Measurements from ENCODE around the gene APOA4. TPM values are rescaled to one million over a fixed set of nuclear protein-coding genes. Genes with fewer than 3 reads are reported as not detected.
"Not testable (repeated sequence)": the region's sequence is repeated elsewhere in the genome, so short reads cannot be mapped to it uniquely, and the experiment has no call there.

APOA4 gene
- total RNA-seq, 1 donor from 2014 or later, result 102 TPM

DNA sequence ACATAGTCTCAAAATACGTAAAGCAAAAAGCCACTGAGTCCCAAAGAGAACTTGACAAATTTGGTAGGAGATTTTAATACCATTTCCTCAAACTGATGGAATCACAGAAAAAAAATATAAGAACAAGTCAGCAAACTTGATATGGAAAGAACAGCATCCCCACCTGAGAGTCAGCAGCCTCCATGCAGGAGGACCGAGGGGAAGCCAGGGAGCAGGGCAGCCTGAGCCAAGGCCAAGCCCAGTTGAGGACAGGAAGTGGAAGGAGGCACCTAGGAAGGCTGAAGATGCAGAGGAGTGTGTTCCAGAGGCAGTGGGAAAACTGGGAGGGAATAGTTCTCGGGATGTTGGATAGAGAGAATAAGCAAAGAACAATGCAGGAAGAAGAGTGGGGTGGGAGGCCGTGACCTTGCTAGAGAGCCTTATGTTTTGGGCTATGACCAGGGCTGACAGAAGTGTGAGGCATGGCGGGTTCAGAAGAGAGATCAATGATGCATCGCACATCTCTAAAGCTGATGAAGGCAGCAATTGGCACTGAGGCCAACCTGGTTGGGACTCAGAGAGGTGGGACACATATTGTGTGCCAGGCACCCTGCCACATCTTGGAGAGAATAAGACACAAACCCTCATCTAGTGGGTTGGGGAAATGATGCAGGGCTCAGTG, 15.4 kb downstream of the APOA4 start:
- DNase-seq (ENCODE audit: low spot score) (no peak), ATAC-seq (no peak)

DNA sequence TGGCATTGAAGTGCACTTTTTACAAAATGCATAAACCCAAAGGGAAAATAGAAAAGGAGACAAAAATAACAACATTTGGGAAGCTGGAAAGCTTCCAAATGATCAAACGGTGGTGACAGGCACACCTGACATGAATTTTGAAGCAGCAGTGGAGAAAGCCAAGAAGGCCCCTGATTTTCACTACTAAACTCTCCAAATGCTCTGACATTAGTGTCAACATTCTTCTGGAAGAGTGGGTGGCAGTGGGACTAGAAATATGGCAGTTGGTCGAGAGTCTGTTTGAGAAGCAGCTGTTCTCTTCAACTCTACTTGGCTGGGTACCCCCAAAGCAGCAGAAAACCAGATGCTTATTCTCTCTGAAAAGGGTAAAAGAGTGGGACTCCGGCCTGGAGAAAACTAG, 19.1 kb downstream of the APOA4 start:
- DNase-seq (ENCODE audit: low spot score) (no peak), ATAC-seq (no peak)

DNA sequence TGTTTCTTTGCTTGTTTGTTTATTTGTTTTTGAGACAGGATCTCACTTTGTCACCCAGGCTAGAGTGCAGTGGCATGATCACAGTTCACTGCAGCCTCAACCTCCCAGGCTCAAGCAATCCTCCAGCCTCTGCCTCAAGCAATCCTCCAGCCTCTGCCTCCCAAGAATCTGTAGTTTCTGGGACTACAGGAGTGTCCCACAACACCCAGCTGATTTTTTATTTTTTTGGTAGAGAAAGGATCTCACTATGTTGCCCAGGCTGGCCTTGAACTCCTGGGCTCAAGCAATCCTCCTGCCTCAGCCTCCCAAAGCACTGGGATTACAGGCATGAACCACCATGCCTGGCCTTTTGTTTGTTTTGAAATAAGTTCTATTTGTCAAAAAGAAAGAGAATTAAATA, 21.4 kb downstream of the APOA4 start:
- DNase-seq (ENCODE audit: low spot score); ATAC-seq: not testable (repeated sequence)

DNA sequence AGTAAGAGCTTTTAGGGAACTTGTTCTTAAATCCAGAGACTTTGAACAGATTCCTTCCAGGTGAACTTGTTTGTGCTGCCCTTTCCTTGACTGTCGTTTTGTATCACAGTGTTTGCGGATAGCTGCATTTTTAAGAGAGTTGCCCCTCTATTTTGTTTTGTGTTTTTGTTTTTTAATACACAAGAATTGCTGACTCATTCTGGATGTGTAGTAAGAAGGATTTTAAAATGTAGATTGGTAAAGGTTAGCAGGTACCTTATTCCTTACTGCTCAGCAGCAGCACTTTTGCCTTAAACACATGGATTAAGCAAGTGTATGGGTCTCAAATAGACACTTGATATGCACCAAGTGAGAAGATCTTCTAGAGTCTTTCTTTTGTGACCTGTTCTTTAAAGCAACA, 22.5 kb downstream of the APOA4 start:
- ATAC-seq, result no peak
- no peak for DNase-seq (ENCODE audit: low spot score)

DNA sequence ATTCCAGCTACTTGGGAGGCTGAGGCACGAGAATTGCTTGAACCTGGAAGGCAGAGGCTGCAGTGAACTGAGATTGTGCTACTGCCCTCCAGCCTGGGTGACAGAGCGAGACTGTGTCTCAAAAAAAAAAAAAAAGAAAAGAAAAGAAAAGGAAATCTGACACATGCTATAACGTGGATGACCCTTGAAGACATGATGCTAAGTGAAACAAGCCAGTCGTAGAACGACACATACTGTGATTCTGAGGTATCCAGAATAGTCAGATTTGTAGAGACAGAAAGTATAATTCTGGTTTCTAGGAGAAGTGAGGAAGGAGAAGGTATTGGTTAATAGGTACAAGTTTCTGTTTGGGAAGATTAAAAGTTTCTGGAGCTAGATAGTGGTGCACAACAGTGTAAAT, 24.7 kb downstream of the APOA4 start:
- DNase-seq (ENCODE audit: low spot score), result no peak
- no peak for ATAC-seq

DNA sequence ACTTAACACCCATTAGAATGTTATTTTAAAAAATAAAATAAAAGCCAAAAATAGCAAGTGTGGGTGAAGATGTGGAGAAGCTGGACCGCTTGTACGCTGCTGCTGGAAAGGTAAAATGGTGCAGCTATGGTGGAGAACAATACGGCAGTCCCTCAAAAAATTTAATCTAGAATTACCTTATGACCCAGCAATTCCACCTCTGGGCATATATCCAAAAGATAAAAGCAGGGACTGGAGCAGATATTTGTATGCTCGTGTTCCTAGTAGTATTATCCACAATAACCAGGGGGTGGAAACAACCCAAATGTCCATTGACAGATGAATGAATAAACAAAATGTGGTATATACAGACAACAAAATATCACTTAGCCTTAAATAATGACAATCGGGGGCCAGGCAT, 25.3 kb downstream of the APOA4 start:
- ATAC-seq (peak; percentile 76), DNase-seq (ENCODE audit: low spot score) (no peak)

DNA sequence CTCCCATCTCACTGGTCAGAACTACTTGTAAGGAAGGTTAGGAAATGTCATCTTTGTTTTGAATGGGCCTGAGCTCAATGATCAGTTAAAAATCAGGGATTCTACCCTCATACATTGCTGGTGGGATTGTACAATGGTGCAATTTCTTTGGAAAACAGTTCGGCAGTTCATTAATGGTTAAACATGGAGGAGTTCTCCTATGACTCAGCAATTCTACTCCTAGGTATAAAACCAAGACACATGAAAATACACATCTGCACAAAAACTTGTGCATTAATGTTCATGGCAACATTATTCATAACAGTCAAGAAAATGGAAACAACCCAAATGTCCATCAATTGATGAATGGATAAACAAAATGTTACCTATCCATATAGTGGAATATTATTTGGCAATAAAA, 26.6 kb downstream of the APOA4 start:
- ATAC-seq (no peak), DNase-seq (ENCODE audit: low spot score) (no peak)

DNA sequence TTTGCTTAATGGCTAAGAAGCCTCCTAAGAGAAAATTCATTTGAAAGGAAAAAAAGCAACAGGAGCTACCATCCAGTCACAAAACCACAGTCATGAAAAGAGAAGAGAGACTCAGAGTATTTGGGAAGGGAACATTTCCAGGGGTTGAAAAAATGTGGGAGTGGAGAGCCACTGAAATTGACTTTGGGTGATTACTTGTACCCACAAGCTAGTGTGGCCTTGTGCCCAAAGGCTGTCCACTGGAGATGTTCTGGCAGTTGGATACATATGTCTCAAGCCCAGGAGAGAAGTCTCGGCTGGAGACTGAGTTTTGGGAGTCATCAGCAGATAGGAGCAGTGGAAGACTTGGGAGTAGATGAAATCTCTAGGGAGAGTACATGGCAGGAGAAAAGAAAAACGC, 28.3 kb downstream of the APOA4 start:
- ATAC-seq (no peak), DNase-seq (ENCODE audit: low spot score) (no peak)

DNA sequence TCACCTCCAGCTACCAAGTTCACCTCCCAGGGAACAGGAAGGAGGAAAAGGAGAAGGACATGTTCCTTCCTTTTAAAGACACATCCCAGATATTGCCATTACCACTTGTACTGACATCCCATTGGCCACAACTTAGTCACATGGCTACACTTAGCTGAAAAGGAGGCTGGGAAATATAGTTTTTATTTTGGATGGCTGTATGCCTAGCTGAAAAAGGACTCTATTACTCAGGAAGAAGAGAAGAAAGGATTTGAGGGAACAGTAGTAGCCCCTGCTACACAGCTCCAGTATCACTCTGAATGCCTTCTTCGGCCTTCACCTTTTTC, 29.4 kb downstream of the APOA4 start:
- DNase-seq (ENCODE audit: low spot score) (no peak), ATAC-seq (no peak)

DNA sequence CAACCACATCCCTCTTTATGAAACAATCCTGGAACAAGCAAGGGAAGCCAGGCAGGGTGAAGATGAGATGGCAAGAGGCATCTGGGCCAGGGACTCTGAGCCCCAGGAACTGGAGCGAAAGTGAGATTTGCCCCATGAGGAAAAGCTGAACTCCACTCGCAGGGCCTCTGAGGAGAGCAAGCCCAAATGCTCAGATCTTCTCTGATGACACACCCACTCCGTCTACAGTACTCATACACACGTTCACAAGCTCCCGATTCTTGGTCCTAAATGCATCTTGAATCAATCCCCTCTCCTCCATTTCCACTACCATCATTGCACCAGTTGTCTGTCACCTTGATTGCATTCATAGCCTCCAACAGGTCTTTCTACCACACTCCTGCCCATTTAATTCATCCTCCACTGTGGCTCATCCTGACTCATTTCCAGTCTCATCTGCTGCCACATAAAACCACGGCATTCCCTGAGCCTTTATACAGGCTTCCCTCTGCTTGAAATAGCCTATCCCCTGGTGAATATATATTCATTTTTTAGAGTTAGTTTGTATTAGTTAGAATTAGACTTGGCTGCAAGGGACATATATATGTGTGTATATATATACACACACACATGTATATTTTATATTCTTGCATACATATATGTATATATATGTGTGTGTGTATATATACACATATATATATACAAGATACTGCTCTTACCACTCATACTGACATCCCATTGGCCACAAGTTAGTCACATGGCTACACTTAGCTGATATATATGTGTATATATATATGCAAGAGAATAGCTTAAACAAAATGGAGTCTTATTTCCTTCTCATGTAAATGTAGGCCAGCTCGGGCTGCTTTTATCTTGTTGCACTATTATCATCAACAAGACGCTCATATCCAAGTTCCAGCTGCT, 30.0 kb downstream of the APOA4 start:
- DNase-seq (ENCODE audit: low spot score), result no peak

DNA sequence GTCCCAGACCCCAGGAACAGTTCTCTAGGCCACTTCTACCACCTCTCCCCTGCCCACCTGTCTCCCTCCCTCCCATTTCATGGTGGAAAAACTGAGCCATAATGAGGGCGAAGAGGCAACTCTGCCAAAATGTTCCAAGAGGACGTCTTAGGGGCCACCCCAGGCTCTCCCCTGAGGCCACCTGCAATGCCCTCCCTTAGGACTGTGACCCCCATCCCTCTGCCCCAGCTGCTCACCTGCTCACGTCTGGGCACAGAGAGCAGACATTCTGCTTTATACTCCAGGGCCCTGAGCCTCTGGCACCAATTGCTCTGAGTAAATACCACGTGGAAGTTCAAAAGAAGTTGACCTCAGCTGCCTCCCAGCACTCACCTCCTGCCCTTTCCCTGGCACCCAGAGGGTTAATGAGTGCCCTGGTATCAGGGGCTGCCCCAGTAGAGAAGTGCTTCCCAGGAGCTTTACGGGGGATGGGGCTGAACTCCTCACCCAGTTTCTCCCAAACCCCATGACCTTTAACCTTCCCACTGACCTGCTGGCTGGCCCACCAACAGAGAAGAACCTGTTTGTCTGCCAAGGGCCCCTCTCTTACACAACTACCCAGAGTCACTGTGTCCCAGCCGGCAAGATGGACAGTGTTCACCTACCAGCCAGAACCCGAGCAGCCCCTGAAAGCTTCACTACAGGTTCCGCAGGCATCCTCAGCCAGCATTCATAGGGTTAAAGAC, 30.8 kb downstream of the APOA4 start:
- DNase-seq (ENCODE audit: low spot score), result peak; percentile 94

More for the DNA sequence above, 30.0 kb downstream of the APOA4 start:
- no peak for ATAC-seq

DNA sequence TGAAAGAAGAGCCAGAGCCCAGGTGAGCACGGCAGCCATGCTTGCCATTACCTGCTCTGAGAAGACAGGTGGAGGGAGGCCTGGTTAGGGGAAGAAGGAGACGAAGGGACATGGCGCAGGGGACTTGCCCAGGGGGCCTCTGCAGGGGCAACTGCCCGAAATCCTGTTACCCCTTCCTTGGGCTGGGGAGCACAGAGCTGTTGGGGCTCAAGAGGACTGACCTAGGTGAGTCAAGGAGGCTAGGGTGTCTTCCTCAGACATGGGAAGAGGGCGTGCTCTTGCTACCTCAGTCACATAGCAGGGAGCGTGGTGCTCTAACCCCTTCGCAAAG, 31.3 kb downstream of the APOA4 start, which contains the start of gene APOA5:
Gene APOA5 (minus strand): TSS at position 67 of the 331 bp plus-strand sequence. CDS start 19 bp downstream, at position 48.
- ATAC-seq (peak; percentile 7), DNase-seq (ENCODE audit: low spot score) (no peak)

More for the DNA sequence above, 30.8 kb downstream of the APOA4 start:
- ATAC-seq, result peak; percentile 56

DNA sequence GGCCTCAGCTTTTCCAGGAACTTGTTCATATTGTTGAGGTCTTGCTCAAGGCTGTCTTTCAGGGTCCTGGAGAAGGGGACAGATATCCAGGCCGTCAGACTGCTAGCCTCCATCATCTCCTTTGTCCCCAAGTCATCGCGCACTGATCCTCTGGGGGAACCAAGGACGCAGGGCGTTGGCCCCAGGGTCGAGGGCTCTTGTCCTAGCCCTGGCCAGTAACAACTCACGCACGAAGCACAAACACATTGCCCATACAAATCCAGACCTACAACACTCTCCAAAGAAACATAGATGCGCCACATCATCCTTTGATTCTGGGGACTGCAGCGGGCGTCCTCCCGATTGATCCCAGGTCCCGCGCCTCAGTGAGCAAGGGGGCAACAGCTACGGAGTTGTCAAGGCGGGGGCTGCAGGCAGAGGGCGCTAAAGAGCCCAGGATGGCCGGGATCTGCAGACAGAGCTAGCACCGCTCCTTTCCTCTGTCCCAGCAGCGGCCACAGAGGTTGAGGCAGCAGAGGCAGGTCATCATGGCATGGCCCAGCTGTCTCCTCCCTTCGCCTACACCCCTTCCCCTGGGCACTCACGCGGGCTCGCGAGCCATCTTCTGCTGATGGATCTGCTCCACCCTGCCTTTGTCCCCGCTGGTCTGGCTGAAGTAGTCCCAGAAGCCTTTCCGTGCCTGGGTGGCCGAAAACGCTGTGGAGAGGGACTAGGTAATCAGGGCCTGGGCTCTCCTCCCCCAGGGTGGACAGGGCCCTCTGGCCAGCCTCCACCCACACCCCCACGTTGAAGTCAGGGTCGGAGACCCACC, 31.9 kb downstream of the APOA4 start:
- ATAC-seq (peak; percentile 55), DNase-seq (ENCODE audit: low spot score) (peak; percentile 81)

DNA sequence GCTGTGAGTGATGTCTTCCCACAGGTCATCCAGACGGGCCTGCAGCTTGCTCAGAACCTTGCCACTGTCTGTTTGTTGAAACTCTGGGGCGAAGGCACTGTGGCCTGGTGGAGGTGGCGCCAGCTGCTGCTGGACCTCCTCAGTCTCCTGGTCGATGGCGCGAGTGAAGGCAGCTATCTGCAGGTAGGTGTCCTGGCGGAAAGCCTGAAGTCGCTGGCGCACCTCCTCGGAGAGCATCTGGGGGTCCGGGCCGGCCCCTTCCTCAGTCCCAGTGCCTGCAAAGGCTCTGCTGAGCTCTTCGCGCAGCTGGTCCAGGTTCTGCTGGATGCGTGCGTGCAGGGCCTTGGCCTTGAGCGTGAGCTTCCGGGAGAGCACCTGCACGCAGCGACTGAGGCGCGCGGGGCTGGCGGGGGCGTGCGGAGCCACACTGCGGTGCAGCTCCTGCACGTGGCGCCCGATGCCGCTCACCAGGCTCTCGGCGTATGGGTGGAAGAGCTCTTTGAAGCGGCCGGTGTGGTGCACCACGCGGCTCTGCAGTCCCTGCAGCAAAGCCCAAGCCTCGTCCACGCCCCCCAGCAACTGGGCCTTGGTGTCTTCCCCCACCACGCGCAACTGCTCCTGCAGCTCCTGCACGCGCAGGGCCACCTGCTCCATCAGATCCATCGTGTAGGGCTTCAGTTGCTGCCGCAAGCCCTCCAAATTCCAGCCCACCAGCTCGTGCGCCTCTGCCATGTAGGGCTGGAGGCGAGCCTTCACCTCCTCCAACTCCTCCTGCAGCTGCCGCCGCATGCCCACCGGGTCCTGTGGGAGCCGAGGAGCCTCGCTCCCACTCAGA, 32.7 kb downstream of the APOA4 start:
- DNase-seq (ENCODE audit: low spot score) (peak; percentile 56), ATAC-seq (no peak)

DNA sequence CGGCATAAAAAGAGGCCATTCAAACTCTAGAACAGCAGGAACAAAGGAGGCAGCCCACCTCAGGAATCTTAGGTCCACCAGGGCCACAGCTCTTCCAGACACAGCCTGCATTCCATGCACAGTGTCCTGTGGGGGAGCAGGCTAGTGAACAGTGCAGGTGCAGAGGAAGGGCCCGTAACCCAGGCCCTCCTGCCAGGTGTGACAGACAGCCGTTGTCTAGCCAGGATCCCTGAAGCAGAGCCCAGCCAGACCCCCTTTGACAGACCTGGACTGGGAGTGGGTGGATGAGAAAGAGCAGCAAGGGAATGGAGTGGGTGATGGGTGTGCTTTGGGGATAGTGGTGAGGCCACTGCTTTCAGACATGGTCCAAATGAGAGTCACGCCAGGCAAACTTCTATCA, 34.1 kb downstream of the APOA4 start:
- ATAC-seq (peak; percentile 0), DNase-seq (ENCODE audit: low spot score) (no peak)

DNA sequence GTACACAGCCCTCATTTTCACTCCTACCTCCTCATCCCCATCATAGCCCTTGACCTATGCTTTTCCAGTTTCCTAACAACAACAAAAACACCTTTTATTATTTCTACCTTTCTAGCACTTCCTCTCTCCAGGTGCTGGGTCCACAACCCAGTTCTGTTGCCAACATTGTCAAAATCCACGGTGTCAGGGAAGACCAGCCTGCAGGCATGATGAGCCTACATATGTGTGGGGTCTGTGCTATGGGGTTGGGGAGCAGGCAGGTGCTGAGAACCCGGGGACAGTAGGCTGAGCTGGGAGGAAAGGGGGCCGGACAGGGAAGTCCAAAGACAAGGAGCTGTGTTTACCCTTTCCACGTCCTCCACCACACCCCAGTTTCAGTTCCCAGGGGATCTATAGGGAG, 34.6 kb downstream of the APOA4 start:
- peak; percentile 52 for DNase-seq (ENCODE audit: low spot score)
- ATAC-seq, result peak; percentile 0

DNA sequence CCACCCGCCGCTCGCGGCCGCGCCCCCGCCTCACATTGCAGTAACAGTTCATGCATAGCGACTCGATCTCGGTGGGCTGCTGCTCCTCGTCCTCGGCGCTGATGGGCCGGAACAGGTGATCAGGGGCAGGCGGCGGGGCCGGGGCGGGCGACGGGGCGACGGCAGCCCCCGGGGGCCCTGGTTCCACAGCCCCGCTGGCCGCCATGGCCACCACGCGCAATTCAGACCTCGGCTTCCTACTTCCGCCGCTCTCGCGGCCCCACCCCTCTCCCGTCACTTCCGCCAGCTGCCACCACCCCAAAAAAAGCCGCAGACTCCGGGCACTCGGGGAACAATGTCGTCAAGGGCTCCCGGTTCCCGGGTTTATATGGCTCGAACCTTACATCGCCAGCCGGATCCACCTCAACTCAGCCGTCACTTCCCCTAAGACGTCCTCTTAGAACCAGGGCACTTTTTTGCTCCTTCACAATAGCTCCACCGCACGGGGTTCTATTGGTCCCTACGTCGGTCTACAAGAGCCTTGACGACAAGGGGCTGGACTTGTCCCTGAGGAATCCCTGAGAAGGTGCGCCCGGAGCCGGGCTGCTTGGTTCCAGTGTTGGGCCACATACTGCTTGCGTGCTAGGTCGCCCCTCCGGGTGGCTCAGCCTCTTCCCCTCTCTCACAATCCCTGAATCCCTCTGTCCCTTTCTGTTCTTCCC, 35.2 kb downstream of the APOA4 start, which contains the start of gene ZPR1:
Gene ZPR1 (minus strand): TSS at position 238 of the 701 bp plus-strand sequence. CDS start 33 bp downstream, at position 205.
- DNase-seq (ENCODE audit: low spot score), result peak; percentile 91
- peak; percentile 55 for ATAC-seq

DNA sequence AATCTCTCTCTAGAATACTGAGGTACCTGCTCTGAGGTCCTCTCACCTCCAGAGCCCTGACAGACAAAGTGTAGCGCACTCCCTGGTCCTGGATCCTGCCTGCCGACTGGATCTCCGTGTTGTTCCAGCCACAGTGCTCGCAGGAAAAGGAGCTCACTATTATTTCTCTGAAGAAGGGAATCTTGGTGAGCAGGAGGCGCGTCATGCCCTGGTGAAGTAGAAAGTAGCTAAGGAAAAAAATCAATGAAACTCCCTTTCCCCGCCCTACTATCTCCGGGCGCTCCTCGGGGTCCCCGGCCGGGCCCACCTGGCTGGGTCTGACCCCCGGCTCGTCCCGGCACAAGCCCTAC, 35.7 kb downstream of the APOA4 start:
- no peak for ATAC-seq
- no peak for DNase-seq (ENCODE audit: low spot score)

DNA sequence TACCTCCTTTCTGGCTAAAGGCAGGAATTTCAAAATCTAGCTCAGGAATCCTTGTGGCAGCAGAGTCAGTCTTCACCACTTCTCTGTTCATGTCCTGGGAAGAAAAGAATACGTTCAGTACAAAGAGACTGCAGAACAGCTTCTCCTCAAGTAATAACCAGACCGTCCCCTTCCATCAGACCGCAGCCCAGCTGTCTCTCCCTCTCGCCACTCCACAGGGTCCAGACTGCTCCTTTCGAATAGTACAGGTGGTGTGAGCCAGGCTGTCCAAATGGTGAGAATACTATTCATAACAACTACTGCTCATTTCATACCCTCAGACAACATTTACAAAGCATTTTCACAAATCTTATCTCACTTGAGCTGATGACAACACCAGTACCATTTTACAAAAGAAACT, 36.1 kb downstream of the APOA4 start:
- ATAC-seq, result no peak

More for the DNA sequence above, 36.1 kb downstream of the APOA4 start:
- DNase-seq (ENCODE audit: low spot score), result no peak
